ENCODE results near the gene SAMD10. TPM values are rescaled to one million over a fixed set of nuclear protein-coding genes. Genes with fewer than 3 reads are reported as not detected.
"Not testable (repeated sequence)": the region's sequence is repeated elsewhere in the genome, so short reads cannot be mapped to it uniquely, and the experiment has no call there.

Gene SAMD10
- polyA plus RNA-seq, 3 donors: 5.8 to 9.9 (median 9.3) TPM

DNA sequence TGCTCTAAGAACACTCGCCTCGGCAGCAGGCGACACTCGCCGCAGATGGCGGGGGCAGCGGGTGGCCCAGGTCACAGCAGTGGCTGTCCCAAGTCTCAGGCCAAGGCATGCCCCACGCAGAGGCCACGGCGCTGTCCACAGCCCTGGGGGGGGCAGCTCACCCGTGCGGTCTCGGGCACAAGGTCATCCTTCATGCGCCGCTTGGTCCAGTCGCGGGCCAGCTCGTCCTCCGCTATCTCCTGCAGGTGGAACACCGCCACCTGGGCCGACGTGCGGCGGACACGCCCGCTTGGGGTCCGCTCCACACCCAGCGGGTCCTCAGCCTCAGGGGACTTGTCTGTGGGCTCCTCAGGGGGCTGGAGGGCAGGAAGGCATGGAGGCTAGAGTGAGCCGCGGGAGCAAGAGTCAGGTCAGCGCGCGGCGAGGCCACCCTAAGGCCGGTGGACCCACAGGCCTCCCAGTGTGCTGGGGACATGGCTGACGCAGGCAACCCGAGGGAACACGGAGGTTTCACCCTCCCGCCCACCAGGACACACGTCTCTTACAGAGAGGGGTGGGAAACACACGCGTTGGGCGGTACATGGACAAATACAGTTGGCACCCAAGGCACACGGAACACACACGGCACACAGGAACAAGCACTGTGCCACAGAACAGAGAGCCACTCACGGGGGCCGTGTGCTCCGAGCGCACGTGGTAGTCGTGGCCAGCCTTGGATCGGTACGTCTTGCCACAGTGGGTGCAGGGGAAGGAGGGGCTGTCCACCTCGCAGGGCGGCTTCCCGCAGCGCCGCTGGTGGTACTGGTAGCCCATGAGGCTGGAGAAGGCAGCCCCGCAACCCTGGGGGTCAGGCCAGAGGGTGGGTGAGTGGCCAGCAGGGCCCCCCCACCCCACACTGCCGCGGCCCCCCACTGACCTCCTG is 16.8 kb downstream of the SAMD10 start:
- DNase-seq (ENCODE audit: extremely low read depth in 1 of 11, low read depth in 9 of 11, low spot score in 4 of 11): no peak

DNA sequence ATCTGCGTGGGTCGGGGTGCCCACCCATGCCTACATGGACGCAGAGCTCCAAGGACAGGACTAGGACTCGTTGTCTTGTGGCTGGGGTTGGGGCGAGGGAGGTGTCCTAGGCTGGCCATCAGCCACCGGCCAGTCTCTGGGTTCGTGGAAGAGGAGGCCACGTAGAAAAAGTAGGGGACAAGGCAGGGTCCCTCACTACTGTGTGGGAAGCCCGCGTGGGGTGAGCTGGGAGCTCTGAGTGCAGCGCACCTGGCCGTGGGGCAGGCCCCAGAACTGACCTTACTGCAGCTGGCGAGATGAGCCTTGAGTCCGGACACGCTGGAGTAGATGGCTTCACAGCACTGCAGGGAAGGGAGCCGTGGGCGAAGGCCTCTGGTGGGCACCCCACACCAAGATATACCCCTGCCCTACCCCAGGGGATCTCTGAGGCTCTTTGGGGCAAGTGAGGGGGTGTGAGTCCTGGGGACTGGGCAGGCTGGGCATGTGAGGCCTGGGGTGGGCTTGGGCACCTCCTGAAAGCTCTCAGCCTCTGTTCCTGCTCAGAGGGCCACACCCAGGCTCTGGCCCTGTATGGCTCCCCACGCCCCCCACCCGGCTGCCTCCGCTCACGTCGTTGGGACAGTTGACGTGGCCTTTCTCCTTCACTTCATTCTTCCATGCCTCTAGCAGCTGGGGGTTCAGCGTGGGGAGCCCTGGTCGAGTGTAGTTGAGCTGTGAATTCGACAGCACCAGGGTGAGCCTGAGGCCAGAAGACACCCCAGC is 17.6 kb downstream of the SAMD10 start:
- DNase-seq (ENCODE audit: extremely low read depth in 1 of 11, low read depth in 9 of 11, low spot score in 4 of 11): no peak

DNA sequence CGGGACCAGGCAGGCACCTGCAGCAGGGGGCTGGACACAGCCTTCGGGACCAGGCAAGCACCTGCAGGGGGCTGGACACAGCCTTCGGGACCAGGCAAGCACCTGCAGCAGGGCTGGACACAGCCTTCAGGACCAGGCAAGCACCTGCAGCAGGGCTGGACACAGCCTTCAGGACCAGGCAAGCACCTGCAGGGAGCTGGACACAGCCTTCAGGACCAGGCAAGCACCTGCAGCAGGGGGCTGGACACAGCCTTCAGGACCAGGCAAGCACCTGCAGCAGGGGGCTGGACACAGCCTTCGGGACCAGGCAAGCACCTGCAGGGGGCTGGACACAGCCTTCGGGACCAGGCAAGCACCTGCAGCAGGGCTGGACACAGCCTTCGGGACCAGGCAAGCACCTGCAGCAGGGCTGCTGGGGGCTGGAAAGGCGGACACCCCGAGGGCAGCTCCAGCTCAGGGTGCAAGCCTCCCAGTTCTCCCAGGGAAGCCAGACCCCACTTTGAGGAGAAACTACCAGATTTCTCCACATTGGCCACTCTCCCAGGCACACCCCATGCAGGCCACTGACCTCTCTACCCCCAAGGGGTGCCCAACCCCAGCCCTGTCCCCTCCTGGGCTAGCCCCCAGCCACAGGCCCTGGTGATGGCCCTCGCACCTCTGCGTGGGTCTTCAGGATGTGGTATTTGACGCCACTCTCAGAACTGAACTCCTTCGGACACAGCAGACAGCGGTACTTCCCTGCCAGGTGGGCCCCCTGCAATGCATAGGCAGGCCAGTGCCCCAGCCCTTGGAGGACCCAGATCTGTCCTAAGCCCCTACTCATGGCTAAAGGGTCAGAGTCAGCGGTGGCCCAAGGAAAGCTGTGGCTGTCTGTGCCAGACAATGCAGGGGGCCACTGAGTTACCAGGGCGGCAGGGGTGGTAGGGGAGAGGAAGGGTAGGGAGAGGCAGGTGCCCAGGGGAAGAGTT is 18.5 kb downstream of the SAMD10 start:
- not testable (repeated sequence) for DNase-seq (ENCODE audit: extremely low read depth in 1 of 11, low read depth in 9 of 11, low spot score in 4 of 11)

DNA sequence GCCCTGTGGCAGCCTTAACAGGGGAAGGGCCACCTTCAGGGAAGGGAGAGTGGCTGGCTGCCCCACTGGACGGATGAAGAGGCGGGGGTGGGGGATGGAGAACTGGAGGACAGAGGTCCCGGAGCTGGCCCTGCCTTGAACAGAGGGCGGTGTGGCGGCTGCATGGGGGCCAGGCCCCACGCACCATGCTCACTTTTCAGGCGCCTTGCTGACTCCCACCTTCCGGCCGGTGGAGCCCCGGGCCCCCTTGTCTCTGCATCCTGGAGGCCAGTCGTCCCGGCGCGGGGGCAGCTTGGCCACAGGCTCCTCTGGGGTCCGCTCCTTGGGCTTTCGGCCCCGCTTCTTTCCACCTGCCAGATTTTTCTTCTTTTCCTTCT is 19.8 kb downstream of the SAMD10 start:
- no peak for DNase-seq (ENCODE audit: extremely low read depth in 1 of 11, low read depth in 9 of 11, low spot score in 4 of 11)

DNA sequence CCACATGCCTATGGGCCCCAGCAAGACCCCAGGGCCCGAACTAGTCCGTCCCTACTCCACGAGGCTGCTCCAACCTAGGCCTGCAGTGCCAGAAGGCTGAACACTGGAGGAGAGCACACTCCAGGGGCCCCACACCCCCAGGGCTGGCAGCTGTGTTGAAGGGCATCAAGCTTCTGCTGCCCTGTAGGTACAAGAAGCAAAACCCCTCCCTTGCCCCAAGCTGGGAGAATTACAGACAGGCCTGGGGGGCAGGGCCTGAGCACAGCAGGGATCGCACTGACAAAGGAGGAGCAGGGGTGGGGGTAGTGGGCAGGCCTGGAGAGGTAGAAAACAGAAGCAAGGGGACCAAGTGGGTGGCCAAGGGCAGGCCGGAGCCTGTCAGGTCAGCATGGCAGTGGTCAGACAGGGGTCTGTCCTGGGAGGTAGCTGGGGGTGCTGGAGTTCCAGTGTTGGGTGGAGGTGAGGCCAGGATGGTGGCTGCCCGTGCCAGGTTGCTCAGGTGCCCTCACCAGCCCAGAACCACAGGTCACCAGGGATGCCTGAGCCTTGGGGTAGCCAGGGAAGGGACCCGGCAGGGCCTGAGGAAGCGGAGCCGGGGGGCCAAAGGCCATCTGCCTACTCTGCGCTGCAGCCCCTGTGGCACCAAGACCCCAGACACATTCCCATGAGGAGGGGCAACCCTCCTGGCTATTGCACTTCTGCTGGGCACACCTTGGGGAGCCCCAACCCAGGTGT is 20.3 kb downstream of the SAMD10 start:
- no peak for DNase-seq (ENCODE audit: extremely low read depth in 1 of 11, low read depth in 9 of 11, low spot score in 4 of 11)

DNA sequence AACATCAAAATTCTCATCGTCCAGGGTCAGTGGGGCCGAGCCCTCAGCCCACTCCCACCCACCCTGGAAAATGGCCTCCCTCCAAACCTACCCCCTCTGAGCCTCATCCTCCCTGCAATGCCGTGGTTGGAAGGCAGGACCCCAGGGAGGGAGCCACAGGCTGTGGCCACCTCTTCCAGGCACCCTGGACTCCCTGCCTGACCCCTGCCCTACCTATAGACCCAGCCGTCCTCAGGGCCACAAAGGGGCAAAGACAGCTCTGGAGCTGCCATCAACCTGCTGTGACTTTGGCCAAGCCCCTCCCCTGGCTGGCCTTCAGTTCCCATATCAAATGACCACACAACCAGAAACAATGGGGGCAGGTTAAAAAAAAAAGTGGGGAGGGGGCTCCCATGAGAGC is 21.0 kb downstream of the SAMD10 start:
- no peak for DNase-seq (ENCODE audit: extremely low read depth in 1 of 11, low read depth in 9 of 11, low spot score in 4 of 11)

DNA sequence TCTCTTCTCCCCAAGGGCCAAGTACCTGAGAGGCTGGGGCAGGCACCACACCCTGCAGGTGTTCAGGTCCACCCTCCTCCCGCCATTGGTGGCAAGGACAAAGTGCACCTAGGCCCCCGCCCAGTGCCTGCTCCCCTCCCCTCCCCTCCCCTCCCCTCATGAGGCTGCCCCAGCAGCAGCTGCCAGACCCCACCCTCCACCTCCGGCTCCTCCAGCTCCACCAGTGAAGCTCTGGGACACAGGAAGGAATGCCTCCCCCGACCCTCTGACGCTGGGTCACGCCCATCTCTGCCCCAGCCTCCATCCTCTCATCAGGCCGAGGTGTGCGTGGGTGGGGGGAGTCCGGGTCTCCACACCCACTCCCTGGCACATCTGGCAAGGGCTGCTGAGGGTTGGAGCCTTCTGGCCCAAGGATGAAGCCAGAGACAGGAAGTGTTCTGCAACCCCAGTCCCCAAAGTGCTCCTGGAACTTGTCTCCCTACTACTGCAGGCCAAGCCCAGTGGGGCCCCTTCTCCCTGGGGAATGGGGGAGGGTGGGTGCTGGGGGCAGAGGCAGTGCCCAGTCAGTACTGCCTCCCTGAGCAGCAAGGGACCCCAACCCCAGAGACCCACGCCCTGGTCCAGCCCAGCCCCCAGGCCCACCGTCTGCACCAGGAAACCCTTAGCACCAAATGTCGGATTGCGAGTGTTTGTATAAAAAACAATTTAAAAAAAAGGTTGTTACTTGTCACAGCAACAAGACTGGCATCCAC is 21.6 kb downstream of the SAMD10 start:
- no peak for DNase-seq (ENCODE audit: extremely low read depth in 1 of 11, low read depth in 9 of 11, low spot score in 4 of 11)

DNA sequence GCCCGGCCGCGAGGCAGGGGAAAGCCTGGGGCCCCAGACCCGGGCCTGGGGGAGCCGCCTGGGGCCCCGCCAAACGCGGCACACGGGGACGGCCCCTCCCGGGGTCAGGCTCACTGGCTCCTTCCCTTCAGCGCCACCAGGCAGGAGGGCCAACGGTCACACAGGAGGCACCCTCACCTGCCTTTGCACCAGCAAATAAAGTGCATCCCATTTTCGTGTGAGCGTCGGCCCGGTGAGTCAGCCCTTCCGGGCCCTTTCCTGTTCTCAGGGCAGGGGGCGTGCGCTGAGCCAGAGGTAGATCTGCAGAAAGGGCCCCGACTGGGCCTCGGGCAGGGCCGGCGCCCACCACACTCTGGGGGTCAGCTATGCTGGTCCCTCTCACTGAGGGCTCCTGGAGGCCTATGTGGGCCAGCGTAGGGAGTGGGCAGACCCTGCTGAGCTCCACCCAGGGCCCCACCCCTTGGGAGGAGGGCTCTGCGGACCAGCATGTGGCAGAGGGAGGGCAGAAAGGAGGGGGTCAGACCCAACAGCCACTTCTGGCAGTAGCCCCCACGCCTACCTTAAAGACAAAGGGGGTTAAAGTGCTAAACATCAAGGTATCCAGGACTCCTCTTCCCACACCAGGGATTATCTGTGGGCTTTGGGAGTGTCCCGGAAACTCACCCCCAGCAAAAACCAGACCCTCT is 22.3 kb downstream of the SAMD10 start:
- DNase-seq (ENCODE audit: extremely low read depth in 1 of 11, low read depth in 9 of 11, low spot score in 4 of 11): no peak

DNA sequence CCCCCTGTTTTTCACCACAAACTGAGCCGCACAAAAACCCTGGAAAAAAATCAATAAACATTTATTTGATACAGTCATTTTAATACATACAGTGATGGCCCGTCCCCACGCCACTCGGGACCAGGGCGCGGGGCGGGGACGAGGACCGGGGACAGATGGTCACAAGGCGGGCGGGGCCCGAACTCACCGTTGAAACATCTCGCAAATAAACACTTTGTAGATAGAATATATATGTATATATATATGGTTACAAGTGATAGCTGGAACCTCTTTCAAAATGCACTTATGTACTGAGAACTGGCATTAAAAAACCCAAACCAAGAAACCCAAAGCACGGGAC is 22.8 kb downstream of the SAMD10 start:
- no peak for DNase-seq (ENCODE audit: extremely low read depth in 1 of 11, low read depth in 9 of 11, low spot score in 4 of 11)

DNA sequence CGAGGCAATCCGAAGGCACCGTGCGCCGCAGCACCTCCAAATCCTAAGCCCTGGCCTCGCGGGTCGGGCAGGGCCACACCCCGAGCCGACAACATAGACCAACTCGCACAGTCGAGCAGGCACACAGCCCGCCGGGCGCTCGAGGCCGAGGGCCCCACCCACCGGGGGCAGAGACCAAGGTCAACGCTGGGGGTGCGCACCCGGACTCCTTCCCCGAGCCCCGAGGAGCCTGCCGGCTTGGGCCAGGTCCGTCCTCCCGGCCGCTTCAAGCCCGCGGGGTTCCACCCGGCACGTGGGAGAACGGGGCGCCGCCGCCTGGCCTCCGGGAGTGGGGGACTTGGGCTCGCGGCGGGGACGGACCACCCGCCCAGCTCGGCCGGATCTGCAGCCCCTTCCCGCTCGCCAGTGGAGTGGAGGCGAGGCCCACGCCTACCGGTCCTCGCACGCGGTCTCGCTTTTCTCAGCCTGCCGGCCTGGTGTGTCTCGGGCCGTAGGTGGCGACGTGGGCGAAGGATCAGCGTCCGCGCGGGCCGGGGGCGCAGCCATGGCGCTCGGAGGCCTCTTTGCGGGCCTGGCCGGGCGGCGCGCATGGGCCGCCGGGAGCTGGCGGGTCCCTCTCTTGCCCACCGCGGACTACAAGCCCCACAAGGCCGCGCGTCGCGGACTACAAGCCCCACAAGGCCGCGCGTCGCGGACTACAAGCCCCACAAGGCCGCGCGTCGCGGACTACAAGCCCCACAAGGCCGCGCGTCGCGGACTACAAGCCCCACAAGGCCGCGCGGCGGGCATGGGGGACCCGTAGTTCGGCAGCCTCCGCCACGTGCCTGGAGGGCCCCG is 23.4 kb downstream of the SAMD10 start, which contains the start of gene UCKL1:
Gene UCKL1 (minus strand): TSS at position 590 of the 837 bp plus-strand sequence. CDS start 44 bp downstream, at position 546.
- peak in 9 of 11 donors; percentile 73 to 91 (median 84) for DNase-seq (ENCODE audit: extremely low read depth in 1 of 11, low read depth in 9 of 11, low spot score in 4 of 11)

DNA sequence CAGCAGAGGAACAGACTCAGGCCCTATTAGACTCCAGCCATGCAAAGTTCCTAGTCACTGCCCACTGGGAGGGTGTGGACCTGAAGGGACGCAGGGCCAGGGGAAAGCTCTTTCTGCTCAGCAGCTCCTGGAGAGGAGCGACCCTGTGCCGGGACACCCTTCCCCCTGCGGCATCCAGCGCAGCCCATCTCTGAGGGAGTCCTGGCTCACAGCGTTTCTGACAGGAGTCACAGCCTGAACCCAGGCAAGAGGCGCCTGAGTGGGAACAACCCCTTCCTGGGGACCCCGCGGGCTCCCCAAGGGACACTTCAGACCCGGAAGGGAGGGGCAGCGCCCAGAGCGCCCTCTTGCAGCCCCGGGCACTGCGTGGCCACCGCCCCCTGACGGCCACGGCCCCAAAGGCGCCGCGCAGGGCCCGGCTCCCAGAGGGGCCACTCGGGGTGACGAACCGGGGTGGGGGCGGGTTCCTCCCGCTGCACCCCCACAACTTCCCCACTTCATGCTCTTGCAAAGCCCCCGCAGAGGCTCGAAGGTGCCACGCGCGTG is 24.1 kb downstream of the SAMD10 start:
- no peak for DNase-seq (ENCODE audit: extremely low read depth in 1 of 11, low read depth in 9 of 11, low spot score in 4 of 11)

DNA sequence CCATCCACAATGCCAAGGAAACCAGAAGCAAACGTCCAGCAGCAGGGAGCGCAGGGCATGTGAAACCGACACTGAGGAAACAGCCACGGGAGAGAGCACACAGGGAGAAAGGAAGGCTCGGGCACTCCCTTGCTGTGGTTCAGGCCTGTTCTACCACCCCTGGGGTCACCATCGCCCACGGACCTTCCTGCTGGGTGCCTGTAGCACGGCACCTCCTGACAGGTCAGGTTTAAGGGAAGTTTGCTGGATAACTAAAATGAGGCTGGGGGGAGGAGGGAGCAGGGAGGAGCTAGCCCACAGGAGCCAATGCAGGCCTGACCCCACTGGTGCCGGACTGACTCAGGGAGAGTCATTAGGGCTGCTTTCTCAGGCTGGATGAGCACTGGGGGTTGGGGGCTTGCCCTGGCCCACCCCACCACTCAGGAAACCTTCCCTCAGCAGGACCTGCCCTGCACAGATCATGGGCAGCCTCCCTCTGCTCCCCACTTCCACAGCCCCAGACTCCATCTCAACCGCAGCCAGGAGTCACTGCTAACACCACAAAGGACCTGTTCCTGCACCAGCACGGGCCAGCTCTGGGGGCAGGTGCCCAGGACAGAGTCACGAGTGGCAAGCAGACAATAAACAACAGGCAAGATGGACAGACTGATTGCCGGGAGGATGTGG is 25.5 kb downstream of the SAMD10 start:
- no peak for DNase-seq (ENCODE audit: extremely low read depth in 1 of 11, low read depth in 9 of 11, low spot score in 4 of 11)

DNA sequence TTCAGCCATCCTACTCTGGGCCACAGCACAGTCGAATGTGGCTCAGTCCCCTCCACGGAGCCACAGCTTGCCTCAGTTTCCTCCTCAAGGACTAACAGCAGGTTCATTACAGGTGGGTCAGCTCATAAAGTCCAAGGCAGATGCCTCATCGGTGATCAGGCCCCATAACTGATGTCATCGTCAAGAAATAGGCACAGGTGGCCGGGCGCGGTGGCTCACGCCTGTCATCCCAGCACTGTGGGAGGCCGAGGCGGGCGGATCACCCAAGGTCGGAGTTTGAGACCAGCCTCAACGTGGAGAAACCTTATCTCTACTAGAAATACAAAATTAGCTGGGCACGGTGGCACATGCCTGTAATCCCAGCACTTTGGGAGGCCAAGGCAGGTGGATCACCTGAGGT is 26.7 kb downstream of the SAMD10 start:
- no peak for DNase-seq (ENCODE audit: extremely low read depth in 1 of 11, low read depth in 9 of 11, low spot score in 4 of 11)

DNA sequence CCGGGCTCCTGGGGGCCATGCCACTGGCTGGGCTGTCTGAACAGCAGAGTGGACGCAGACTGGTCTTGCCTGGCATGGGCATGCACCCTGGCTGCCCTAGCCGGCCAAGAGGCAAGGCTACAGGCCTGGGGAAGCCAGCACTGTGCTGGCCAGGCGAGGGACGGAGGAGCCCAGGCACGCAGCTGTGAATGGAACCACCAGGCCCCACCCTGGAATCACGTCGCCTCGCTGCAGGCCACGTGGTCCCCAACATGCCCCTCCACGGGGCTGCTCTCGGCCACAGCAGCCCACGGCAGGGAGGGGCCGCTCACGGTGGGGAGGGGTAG is 27.3 kb downstream of the SAMD10 start:
- no peak for DNase-seq (ENCODE audit: extremely low read depth in 1 of 11, low read depth in 9 of 11, low spot score in 4 of 11)

DNA sequence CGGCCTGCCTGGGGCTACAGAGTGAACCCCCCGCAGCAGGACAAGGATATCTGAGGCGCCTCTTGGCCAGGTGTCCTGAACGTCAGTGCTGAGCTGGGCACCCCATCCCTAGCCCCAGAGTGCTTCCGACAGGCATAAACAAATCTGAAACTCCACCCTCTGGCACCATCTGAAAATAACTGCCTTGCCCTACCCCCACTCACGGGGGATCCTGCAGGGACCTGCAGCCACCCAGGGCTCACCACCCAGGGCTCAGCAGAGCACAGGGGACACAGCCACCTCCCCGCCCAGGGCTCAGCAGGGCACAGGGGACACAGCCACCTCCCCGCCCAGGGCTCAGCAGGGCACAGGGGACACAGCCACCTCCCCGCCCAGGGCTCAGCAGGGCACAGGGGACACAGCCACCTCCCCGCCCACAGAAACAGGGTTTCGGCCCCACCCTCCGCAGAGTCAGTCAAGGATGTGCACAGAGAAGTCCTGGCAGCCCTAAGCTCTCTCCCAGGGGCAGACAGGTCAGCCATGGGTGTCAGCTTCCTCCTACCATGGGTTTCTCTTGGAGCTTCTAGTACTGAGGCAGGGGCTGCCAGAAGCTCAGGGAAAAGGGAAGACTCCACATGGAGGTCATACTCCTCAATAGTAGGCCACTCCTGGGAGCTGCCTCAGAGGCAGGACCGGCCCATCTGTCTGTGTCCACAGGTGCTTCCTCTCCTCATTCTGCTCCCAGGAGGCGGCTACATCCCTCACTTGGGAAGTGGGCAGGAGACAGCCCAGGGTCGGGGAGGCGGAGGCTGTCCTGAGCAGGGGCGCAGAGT is 27.8 kb downstream of the SAMD10 start:
- no peak for DNase-seq (ENCODE audit: extremely low read depth in 1 of 11, low read depth in 9 of 11, low spot score in 4 of 11)
